Transverse colon (tissue), 4 donors: ENCODE data around the gene CBFA2T2. TPM values are rescaled to one million over a fixed set of nuclear protein-coding genes. Genes with fewer than 3 reads are reported as not detected.

Experiments used
- DNase-seq: peaks from one replicate; pipeline ENCODE4 v3.0.0-alpha.2; 2019
- H3K27ac ChIP-seq, 4 donors: fragments of 200-600 bp; sonication (generic); 2 replicates each; pipeline ENCODE4 v1.5.1; 2016 to 2018; ENCODE audit warnings: inconsistent platforms in 4 of 4
- H3K27me3 ChIP-seq: fragments of 200-600 bp; sonication (generic); 2 replicates; pipeline ENCODE4 v1.5.1; 2017; ENCODE audit warnings: inconsistent platforms
- H3K36me3 ChIP-seq, 4 donors: fragments of 200-600 bp; sonication (generic); 2 replicates each; pipeline ENCODE4 v1.5.1; 2017 to 2019; ENCODE audit warnings: inconsistent platforms in 4 of 4
- H3K4me1 ChIP-seq, 4 donors: fragments of 200-600 bp; sonication (generic); 2 replicates each; pipeline ENCODE4 v1.5.1; 2017 to 2020; ENCODE audit warnings: inconsistent platforms in 4 of 4
- H3K4me3 ChIP-seq, 4 donors: fragments of 200-600 bp; sonication (generic); 1 replicate in 1 of 4; 2 replicates in 3 of 4; pipeline versions ENCODE4 v1.5.1 to v1.6.1; 2017 to 2019; ENCODE audit warnings: inconsistent platforms in 4 of 4
- H3K9me3 ChIP-seq, 2 donors: fragments of 200-600 bp; sonication (generic); 2 replicates each; pipeline ENCODE4 v1.5.1; 2017 to 2019; ENCODE audit warnings: inconsistent platforms in 2 of 2
- EP300 ChIP-seq: sonication (generic); formaldehyde crosslinking; IDR thresholded peaks from one replicate; pipeline ENCODE4 v1.6.1; 2017; ENCODE audit warnings: antibody characterized with exemption, low read depth
- POLR2A ChIP-seq: fragments of 450-650 bp; IDR thresholded peaks from one replicate; pipeline ENCODE4 v1.6.1; 2016; ENCODE audit warnings: antibody characterized with exemption, mild to moderate bottlenecking, moderate library complexity
- POLR2AphosphoS5 ChIP-seq, 3 donors: sonication (generic); formaldehyde crosslinking; IDR thresholded peaks; one replicate each; pipeline ENCODE4 v1.6.1; 2016; ENCODE audit warnings: antibody characterized with exemption in 3 of 3
- WGBS, 2 donors: methylation state at CpG; one replicate each; pipeline ENCODE4 v1.1.5; 2018; ENCODE audit warnings: low coverage in 1 of 2; 5-methylcytosine and 5-hydroxymethylcytosine counted together
- in situ Hi-C, 4 donors: fragments of 200-750 bp; cut with MboI; loops; one replicate each; pipeline versions ENCODE4 v1.15.0 to v1.15.1; 2017; ENCODE audit warnings: low sequenced_read_pairs in 3 of 4, low pct_ligation_motif_present in 1 of 4, low pct_unique_long_range_greater_than_20kb in 1 of 4
- intact Hi-C: fragments of 100-400 bp; cut with DNase I; formaldehyde crosslinking; loops from one replicate; pipeline ENCODE4 v1.15.1; 2023; ENCODE audit warnings: low total_unique reads
- total RNA-seq, 4 donors: library from RNA; depleted of rRNA; stranded (reverse); fragments of >200 nt; gene quantifications; one replicate each; pipeline ENCODE4 v1.1.0, GENCODE V29; 2016
- TF ChIP-seq, protein P1 (sequence below), 5 experiments: fragments of 200-600 bp in 3 of 5; fragments of 450-650 bp in 2 of 5; sonication (generic) in 3 of 5; IDR thresholded peaks; 1 replicate in 2 of 5; 2 replicates in 3 of 5; pipeline ENCODE4 v1.5.1; 2016 to 2017; ENCODE audit warnings: antibody characterized with exemption in 5 of 5, inconsistent platforms in 3 of 5, mild to moderate bottlenecking in 2 of 5, moderate library complexity in 1 of 5

CBFA2T2 gene
- total RNA-seq, 4 donors from 2014 or later: 35.8 to 62.3 (median 46.6) TPM

DNA sequence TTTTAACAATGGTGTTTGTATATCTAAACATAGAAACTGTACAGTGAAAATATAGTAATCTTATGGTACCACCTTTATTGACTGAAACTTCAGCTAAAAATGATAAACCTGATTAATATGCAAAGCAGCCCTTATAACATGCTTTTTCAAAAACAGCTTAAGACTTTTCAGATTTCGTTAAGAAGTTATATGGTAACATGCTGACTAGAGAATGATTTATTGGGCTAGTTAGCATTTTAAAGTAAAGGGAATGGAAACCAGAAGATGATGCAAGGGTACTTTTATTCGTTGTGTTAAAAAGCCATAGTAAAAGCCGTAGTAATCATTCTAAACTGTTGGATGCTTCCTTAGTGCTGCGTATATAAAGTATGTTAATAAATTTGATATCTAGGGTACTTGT lies 50.5 kb downstream of the CBFA2T2 start:
- Histone ChIP-seq H3K4me1 (peaks cover 7 to 28% (median 15%) of the 10 kb centered on the region in 4 donors), H3K4me3 (no peak overlapping the region), H3K36me3 (no peaks in the 10 kb centered on the region), H3K9me3 (no peaks in the 10 kb centered on the region), H3K27me3 (no peaks in the 10 kb centered on the region), H3K27ac (no peak overlapping the region)
- WGBS, 2 donors: 82 to 88% methylated on average over 4 of the region's 4 CpGs
- in situ Hi-C loops: no loop called here
- no peak for DNase-seq
- TF ChIP-seq, protein P1, sequence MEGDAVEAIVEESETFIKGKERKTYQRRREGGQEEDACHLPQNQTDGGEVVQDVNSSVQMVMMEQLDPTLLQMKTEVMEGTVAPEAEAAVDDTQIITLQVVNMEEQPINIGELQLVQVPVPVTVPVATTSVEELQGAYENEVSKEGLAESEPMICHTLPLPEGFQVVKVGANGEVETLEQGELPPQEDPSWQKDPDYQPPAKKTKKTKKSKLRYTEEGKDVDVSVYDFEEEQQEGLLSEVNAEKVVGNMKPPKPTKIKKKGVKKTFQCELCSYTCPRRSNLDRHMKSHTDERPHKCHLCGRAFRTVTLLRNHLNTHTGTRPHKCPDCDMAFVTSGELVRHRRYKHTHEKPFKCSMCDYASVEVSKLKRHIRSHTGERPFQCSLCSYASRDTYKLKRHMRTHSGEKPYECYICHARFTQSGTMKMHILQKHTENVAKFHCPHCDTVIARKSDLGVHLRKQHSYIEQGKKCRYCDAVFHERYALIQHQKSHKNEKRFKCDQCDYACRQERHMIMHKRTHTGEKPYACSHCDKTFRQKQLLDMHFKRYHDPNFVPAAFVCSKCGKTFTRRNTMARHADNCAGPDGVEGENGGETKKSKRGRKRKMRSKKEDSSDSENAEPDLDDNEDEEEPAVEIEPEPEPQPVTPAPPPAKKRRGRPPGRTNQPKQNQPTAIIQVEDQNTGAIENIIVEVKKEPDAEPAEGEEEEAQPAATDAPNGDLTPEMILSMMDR (IDR thresholded peaks at IDR 0.05): no peak
- TF ChIP-seq POLR2A: no peak
- TF ChIP-seq EP300: no peak
- no peak for TF ChIP-seq POLR2AphosphoS5 (IDR thresholded peaks at IDR 0.05)
- intact Hi-C loops: no loop called here

DNA sequence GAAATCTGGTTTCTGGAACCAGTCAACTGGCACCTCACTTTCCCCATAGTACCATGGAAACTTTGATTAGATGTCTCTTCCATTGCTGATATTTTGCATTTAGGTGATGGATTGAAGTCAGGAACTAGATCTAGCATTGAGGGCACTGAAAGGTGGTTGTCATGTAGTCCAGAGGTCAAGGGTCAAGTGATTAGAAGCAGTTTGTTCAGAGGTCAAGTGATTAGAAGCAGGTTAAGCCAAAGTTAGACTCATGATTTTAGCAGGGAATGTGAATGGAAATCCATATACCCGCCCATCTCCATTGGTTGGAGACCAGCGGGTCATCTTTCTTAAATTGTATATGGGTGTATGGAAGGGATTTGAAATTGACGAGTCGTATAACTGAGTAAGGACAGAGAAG lies 51.2 kb downstream of the CBFA2T2 start:
- WGBS, 2 donors: 80 to 96% methylated on average over 1 to 4 of the region's 4 CpGs
- Histone ChIP-seq H3K4me1 (peaks cover 7 to 28% (median 15%) of the 10 kb centered on the region in 4 donors), H3K36me3 (no peaks in the 10 kb centered on the region), H3K27ac (no peak overlapping the region), H3K9me3 (no peaks in the 10 kb centered on the region), H3K27me3 (no peaks in the 10 kb centered on the region), H3K4me3 (no peak overlapping the region)
- no peak for TF ChIP-seq EP300
- TF ChIP-seq POLR2AphosphoS5 (IDR thresholded peaks at IDR 0.05): no peak
- no peak for TF ChIP-seq POLR2A
- TF ChIP-seq, protein P1 (IDR thresholded peaks at IDR 0.05): no peak
- intact Hi-C loops: no loop called here
- no peak for DNase-seq
- in situ Hi-C loops: no loop called here

DNA sequence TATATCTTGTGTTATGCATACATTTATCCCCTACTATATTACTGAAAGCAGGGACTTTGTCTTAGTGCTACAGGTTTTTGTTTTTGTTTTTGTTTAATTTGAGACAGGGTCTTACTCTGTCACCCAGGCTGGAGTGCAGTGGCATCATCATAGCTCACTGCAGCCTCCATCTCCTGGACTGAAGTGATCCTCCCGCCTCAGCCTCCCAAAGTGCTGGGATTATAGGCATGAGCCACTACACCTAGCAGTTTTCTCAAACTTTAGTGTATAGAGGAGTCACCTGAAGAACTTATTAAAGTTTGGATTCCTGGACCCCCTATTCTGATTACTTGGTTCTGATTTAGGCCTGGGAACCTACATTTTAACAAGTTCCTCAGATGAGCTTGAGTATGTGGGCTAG lies 51.9 kb downstream of the CBFA2T2 start:
- H3K9me3 ChIP-seq: no peaks in the 10 kb centered on the region
- intact Hi-C loops: no loop called here
- WGBS, 2 donors: 100% methylated on average over 1 of the region's 1 CpG

DNA sequence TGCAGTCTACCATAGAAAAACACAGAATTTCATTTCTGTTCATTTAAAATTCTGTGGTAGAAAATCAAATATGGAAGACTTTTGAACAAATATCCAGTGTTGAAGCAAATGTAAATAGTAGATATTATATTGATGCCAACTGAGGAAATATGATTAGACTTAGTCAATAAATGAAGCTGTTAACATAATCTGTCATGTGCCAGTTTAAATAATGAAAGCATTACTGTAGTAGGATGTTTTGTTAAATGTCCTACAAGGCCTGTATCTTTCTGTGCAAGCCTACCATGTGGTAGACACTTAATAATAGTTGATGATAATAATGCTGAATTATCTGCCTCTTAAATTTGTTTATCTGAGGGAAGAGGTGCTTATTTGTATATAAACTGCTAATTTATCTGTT lies 55.9 kb downstream of the CBFA2T2 start:
- H3K36me3 ChIP-seq: no peaks in the 10 kb centered on the region
- no peaks in the 10 kb centered on the region for H3K9me3 ChIP-seq
- DNase-seq: no peak
- TF ChIP-seq POLR2A (no peak), EP300 (no peak), POLR2AphosphoS5 (IDR thresholded peaks at IDR 0.05) (no peak)
- TF ChIP-seq, protein P1 (IDR thresholded peaks at IDR 0.05): no peak
- H3K27me3 ChIP-seq: no peaks in the 10 kb centered on the region
- H3K4me1 ChIP-seq: no peaks in the 10 kb centered on the region
- in situ Hi-C loops (no loop called here), intact Hi-C loops (no loop called here)
- no peak overlapping the region for H3K4me3 ChIP-seq
- no peak overlapping the region for H3K27ac ChIP-seq

More for the DNA sequence above, 51.9 kb downstream of the CBFA2T2 start:
- no peaks in the 10 kb centered on the region for H3K36me3 ChIP-seq
- H3K27ac ChIP-seq: no peak overlapping the region
- no peak overlapping the region for H3K4me3 ChIP-seq
- H3K4me1 ChIP-seq: peaks cover 7 to 28% (median 15%) of the 10 kb centered on the region in 4 donors
- no peak for TF ChIP-seq POLR2AphosphoS5 (IDR thresholded peaks at IDR 0.05)
- TF ChIP-seq, protein P1 (IDR thresholded peaks at IDR 0.05): no peak
- TF ChIP-seq EP300: no peak
- no peak for TF ChIP-seq POLR2A
- no peaks in the 10 kb centered on the region for H3K27me3 ChIP-seq
- no peak for DNase-seq
- in situ Hi-C loops: no loop called here
